Ascending aorta (tissue), 2 donors: ENCODE results near the gene ZNF557. TPM values are rescaled to one million over a fixed set of nuclear protein-coding genes. Genes with fewer than 3 reads are reported as not detected.
"Not testable (repeated sequence)": the region's sequence is repeated elsewhere in the genome, so short reads cannot be mapped to it uniquely, and the experiment has no call there.

ENCODE experiments used
- DNase-seq, 2 donors: peaks; one replicate each; pipeline ENCODE4 v3.0.0-alpha.2; 2019; ENCODE audit warnings: low spot score in 2 of 2
- H3K27ac ChIP-seq, 2 donors: fragments of 200-600 bp; sonication (generic); one replicate each; pipeline ENCODE4 v1.5.1; 2016 to 2017; ENCODE audit warnings: mild to moderate bottlenecking in 1 of 2
- H3K27me3 ChIP-seq: fragments of 200-600 bp; sonication (generic); one replicate; pipeline ENCODE4 v1.5.1; 2017
- H3K36me3 ChIP-seq, 2 donors: fragments of 200-600 bp; sonication (generic); one replicate each; pipeline ENCODE4 v1.5.1; 2016
- H3K4me1 ChIP-seq, 2 donors: fragments of 200-600 bp; sonication (generic); one replicate each; pipeline ENCODE4 v1.5.1; 2016 to 2017; ENCODE audit warnings: mild to moderate bottlenecking in 1 of 2
- H3K4me3 ChIP-seq, 2 donors: fragments of 200-600 bp; sonication (generic); one replicate each; pipeline ENCODE4 v1.5.1; 2016 to 2017; ENCODE audit warnings: mild to moderate bottlenecking in 1 of 2
- H3K9me3 ChIP-seq, 2 donors: fragments of 200-600 bp; sonication (generic); one replicate each; pipeline ENCODE4 v1.5.1; 2016
- CTCF ChIP-seq, 3 experiments: fragments of 200-600 bp in 2 of 3; fragments of 450-650 bp in 1 of 3; sonication (generic) in 2 of 3; IDR thresholded peaks; one replicate each; pipeline ENCODE4 v1.5.1; 2016 to 2019; ENCODE audit warnings: antibody characterized with exemption in 3 of 3, mild to moderate bottlenecking in 1 of 3, moderate library complexity in 1 of 3
- intact Hi-C: fragments of 100-400 bp; cut with DNase I; formaldehyde crosslinking; loops from one replicate; pipeline ENCODE4 v1.15.1; 2023
- total RNA-seq: library from RNA; depleted of rRNA; stranded (reverse); fragments of >200 nt; gene quantifications from one replicate; pipeline ENCODE4 v1.1.0, GENCODE V29; 2016

The ZNF557 gene
- 0.75 TPM for total RNA-seq

GRCh38 chr19:7069042-7069903 is at the start of gene ZNF557:
Gene ZNF557, plus strand, starts transcription at chr19:7069703. Its CDS starts 5,372 bp downstream, at chr19:7075075.
- intact Hi-C loops: loop anchor here (1.0 kb wide), 1 partner anchor 30 kb away; no protein-coding TSS in a partner anchor
- H3K36me3 ChIP-seq: peaks cover 31 to 33% of the 10 kb centered on the region in 2 donors
- peak; percentile 95 to 99 for DNase-seq
- H3K27me3 ChIP-seq: no peaks in the 10 kb centered on the region
- H3K4me1 ChIP-seq: peaks cover 0 to 6% of the 10 kb centered on the region in 2 donors
- peak within 1 kb of the TSS; percentile 52 to 69 for H3K27ac ChIP-seq
- H3K4me3 ChIP-seq: peak within 1 kb of the TSS; percentile 74 to 83
- TF ChIP-seq CTCF (IDR thresholded peaks at IDR 0.05): no peak
- no peaks in the 10 kb centered on the region for H3K9me3 ChIP-seq

GRCh38 chr19:7021331-7021730 is 48.2 kb upstream of the ZNF557 start, which contains the start of gene MBD3L2B:
Gene MBD3L2B, minus strand, starts transcription at chr19:7021431. Its CDS starts 34 bp downstream, at chr19:7021397.
- H3K4me3 ChIP-seq, DNase-seq, H3K4me1 ChIP-seq, H3K9me3 ChIP-seq, intact Hi-C loops, H3K27me3 ChIP-seq, H3K36me3 ChIP-seq, H3K27ac ChIP-seq: not testable (repeated sequence)

- H3K9me3 ChIP-seq, intact Hi-C loops, H3K4me1 ChIP-seq, H3K27me3 ChIP-seq, H3K4me3 ChIP-seq, H3K36me3 ChIP-seq, DNase-seq, H3K27ac ChIP-seq: not testable (repeated sequence)
Measured at GRCh38 chr19:7028790-7029189, 40.7 kb upstream of the ZNF557 start.

GRCh38 chr19:7030278-7030677 is 39.2 kb upstream of the ZNF557 start, which contains the start of gene MBD3L5:
Gene MBD3L5, plus strand, starts transcription at chr19:7030578. Its CDS starts 34 bp downstream, at chr19:7030612.
- DNase-seq, H3K36me3 ChIP-seq, H3K9me3 ChIP-seq, H3K4me1 ChIP-seq, intact Hi-C loops, H3K4me3 ChIP-seq, H3K27ac ChIP-seq, H3K27me3 ChIP-seq: not testable (repeated sequence)

GRCh38 chr19:7040079-7040478 is 29.4 kb upstream of the ZNF557 start, which contains the start of gene MBD3L4:
Gene MBD3L4, minus strand, starts transcription at chr19:7040179. Its CDS starts 35 bp downstream, at chr19:7040144.
- DNase-seq, H3K4me1 ChIP-seq, H3K9me3 ChIP-seq, H3K27me3 ChIP-seq, H3K4me3 ChIP-seq, H3K27ac ChIP-seq, H3K36me3 ChIP-seq, intact Hi-C loops: not testable (repeated sequence)

GRCh38 chr19:7041563-7041962 is 27.9 kb upstream of the ZNF557 start:
- intact Hi-C loops, H3K4me1 ChIP-seq, H3K4me3 ChIP-seq, H3K27ac ChIP-seq, DNase-seq, H3K27me3 ChIP-seq, H3K9me3 ChIP-seq, H3K36me3 ChIP-seq: not testable (repeated sequence)

- H3K9me3 ChIP-seq, H3K27me3 ChIP-seq, H3K4me1 ChIP-seq, intact Hi-C loops, DNase-seq, H3K4me3 ChIP-seq, H3K27ac ChIP-seq, H3K36me3 ChIP-seq: not testable (repeated sequence)
Measured at GRCh38 chr19:7049021-7049420, 20.5 kb upstream of the ZNF557 start, which contains the start of gene MBD3L2. Gene MBD3L2, plus strand, starts transcription at chr19:7049321. Its CDS starts 53 bp downstream, at chr19:7049374.

GRCh38 chr19:7051421-7051820 is 18.1 kb upstream of the ZNF557 start:
- H3K36me3 ChIP-seq, DNase-seq, intact Hi-C loops, H3K27ac ChIP-seq, H3K4me3 ChIP-seq, H3K27me3 ChIP-seq, H3K9me3 ChIP-seq, H3K4me1 ChIP-seq: not testable (repeated sequence)

GRCh38 chr19:7052896-7053295 is 16.6 kb upstream of the ZNF557 start:
- H3K27ac ChIP-seq, H3K27me3 ChIP-seq, H3K9me3 ChIP-seq, H3K36me3 ChIP-seq, intact Hi-C loops, H3K4me3 ChIP-seq, DNase-seq, H3K4me1 ChIP-seq: not testable (repeated sequence)

GRCh38 chr19:7054635-7055368 is 14.7 kb upstream of the ZNF557 start:
- DNase-seq, H3K4me3 ChIP-seq, intact Hi-C loops, H3K4me1 ChIP-seq, H3K36me3 ChIP-seq, H3K27ac ChIP-seq, H3K27me3 ChIP-seq, H3K9me3 ChIP-seq: not testable (repeated sequence)

GRCh38 chr19:7055679-7056078 is 13.8 kb upstream of the ZNF557 start:
- H3K4me1 ChIP-seq, intact Hi-C loops, H3K27me3 ChIP-seq, H3K36me3 ChIP-seq, H3K4me3 ChIP-seq, H3K27ac ChIP-seq, H3K9me3 ChIP-seq, DNase-seq: not testable (repeated sequence)

- H3K36me3 ChIP-seq, H3K9me3 ChIP-seq, DNase-seq, H3K4me3 ChIP-seq, H3K27me3 ChIP-seq, H3K27ac ChIP-seq, intact Hi-C loops, H3K4me1 ChIP-seq: not testable (repeated sequence)
Measured at GRCh38 chr19:7056371-7056770, 13.1 kb upstream of the ZNF557 start.

- H3K27me3 ChIP-seq, H3K4me1 ChIP-seq, intact Hi-C loops, H3K36me3 ChIP-seq, DNase-seq, H3K9me3 ChIP-seq, H3K27ac ChIP-seq, H3K4me3 ChIP-seq: not testable (repeated sequence)
Measured at GRCh38 chr19:7058576-7058975, 10.9 kb upstream of the ZNF557 start, which contains the start of gene MBD3L3. Gene MBD3L3, minus strand, starts transcription at chr19:7058676. Its CDS starts 71 bp downstream, at chr19:7058605.
